Stimulated activated CD8-positive, alpha-beta memory T cell treated with anti-CD3 and anti-CD28 coated beads, Interleukin-12 subunit alpha, Interleukin-12 subunit beta, amount 100 ng/mL, for 24 hours (primary cell): ENCODE data around the gene ASTE1.
"Not testable (repeated sequence)": the region's sequence is repeated elsewhere in the genome, so short reads cannot be mapped to it uniquely, and the experiment has no call there.

Experiments used
- DNase-seq: peaks from one replicate; pipeline ENCODE4 v3.0.0-alpha.2; 2020; ENCODE audit errors: extremely low read depth

ASTE1 gene

GRCh38 chr3:131008326-131008725 lies 18.3 kb downstream of the ASTE1 start:
- DNase-seq: no peak

GRCh38 chr3:131007782-131008181 lies 18.8 kb downstream of the ASTE1 start:
- DNase-seq: no peak

GRCh38 chr3:131007256-131007655 lies 19.4 kb downstream of the ASTE1 start:
- no peak for DNase-seq

GRCh38 chr3:131004603-131005002 lies 22.0 kb downstream of the ASTE1 start:
- DNase-seq: no peak

- no peak for DNase-seq
Observed at GRCh38 chr3:131001071-131001470, 25.6 kb downstream of the ASTE1 start.

- DNase-seq: no peak
Observed at GRCh38 chr3:130997289-130997688, 29.3 kb downstream of the ASTE1 start.

GRCh38 chr3:130992344-130992743 lies 34.3 kb downstream of the ASTE1 start:
- DNase-seq: no peak

- no peak for DNase-seq
Observed at GRCh38 chr3:130991126-130991525, 35.5 kb downstream of the ASTE1 start.

GRCh38 chr3:130990282-130990681 lies 36.3 kb downstream of the ASTE1 start:
- DNase-seq: no peak

GRCh38 chr3:130981469-130981868 lies 45.2 kb downstream of the ASTE1 start:
- DNase-seq: no peak

- DNase-seq: no peak
Observed at GRCh38 chr3:130979117-130979516, 47.5 kb downstream of the ASTE1 start.

GRCh38 chr3:130976706-130977105 lies 49.9 kb downstream of the ASTE1 start:
- DNase-seq: no peak

GRCh38 chr3:130975251-130975650 lies 51.4 kb downstream of the ASTE1 start:
- DNase-seq: no peak

GRCh38 chr3:130974201-130974600 lies 52.4 kb downstream of the ASTE1 start:
- no peak for DNase-seq

GRCh38 chr3:130973406-130973805 lies 53.2 kb downstream of the ASTE1 start:
- no peak for DNase-seq

GRCh38 chr3:130972592-130972991 lies 54.0 kb downstream of the ASTE1 start:
- not testable (repeated sequence) for DNase-seq

- DNase-seq: no peak
Observed at GRCh38 chr3:130971208-130971607, 55.4 kb downstream of the ASTE1 start.

- no peak for DNase-seq
Observed at GRCh38 chr3:130969621-130970020, 57.0 kb downstream of the ASTE1 start.

GRCh38 chr3:130968221-130968620 lies 58.4 kb downstream of the ASTE1 start:
- no peak for DNase-seq

- DNase-seq: no peak
Observed at GRCh38 chr3:130967281-130967680, 59.3 kb downstream of the ASTE1 start.

GRCh38 chr3:130963878-130964277 lies 62.7 kb downstream of the ASTE1 start:
- no peak for DNase-seq
